Memory B cell (primary cell): Measurements from ENCODE around the gene ABCD3.

Source experiments
- ATAC-seq: fragments of 150-1000 bp; cut with Tn5 transposase; 2 replicates; pipeline ENCODE4 v1.10.0; 2021; ENCODE audit warnings: low read depth, mild to moderate bottlenecking, moderate library complexity
- DNase-seq, 2 donors: peaks; one replicate each; pipeline ENCODE4 v3.0.0; 2022; ENCODE audit warnings: low spot score in 2 of 2
- H3K27ac Mint-ChIP-seq: one replicate; pipeline ENCODE4 v1.8.0; 2022; ENCODE audit warnings: mild to moderate bottlenecking, moderate library complexity, mixed read lengths
- H3K27me3 Mint-ChIP-seq: one replicate; pipeline ENCODE4 v1.8.0; 2022; ENCODE audit warnings: mixed read lengths
- H3K36me3 Mint-ChIP-seq: one replicate; pipeline ENCODE4 v1.8.0; 2022; ENCODE audit warnings: mild to moderate bottlenecking, mixed read lengths
- H3K4me1 Mint-ChIP-seq: one replicate; pipeline ENCODE4 v1.8.0; 2022; ENCODE audit warnings: mixed read lengths
- H3K4me3 Mint-ChIP-seq: one replicate; pipeline ENCODE4 v1.8.0; 2022; ENCODE audit warnings: mild to moderate bottlenecking, moderate library complexity, mixed read lengths
- H3K9me3 Mint-ChIP-seq: one replicate; pipeline ENCODE4 v1.8.0; 2022; ENCODE audit warnings: mixed read lengths

Gene ABCD3

DNA sequence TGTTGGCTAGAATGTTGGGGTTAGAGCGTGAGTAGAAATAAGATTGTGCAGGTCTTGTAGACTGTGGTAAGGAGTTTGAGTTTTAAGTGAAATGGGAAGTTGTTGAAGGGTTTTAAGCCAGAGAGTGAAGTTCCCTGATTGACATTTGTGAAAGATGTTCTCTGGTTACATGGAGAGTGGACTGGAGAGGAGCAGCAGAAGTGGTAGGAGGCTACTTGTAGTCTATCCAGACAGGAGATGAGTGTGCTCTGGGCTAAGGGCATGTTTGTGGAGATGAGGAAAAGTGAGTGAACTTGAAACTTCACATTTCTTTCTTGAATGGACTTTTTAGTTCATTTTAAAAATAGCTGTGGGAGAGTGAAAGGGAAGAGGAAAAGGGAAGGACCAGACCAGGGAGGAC lies 86.4 kb downstream of the ABCD3 start:
- peak overlapping the region; percentile 1 for H3K27ac Mint-ChIP-seq
- peaks cover 5% of the 10 kb centered on the region for H3K4me1 Mint-ChIP-seq
- no peaks in the 10 kb centered on the region for H3K9me3 Mint-ChIP-seq
- no peak overlapping the region for H3K4me3 Mint-ChIP-seq
- no peak for DNase-seq
- no peak for ATAC-seq
- H3K27me3 Mint-ChIP-seq: no peaks in the 10 kb centered on the region
- peaks cover 41% of the 10 kb centered on the region for H3K36me3 Mint-ChIP-seq

GRCh38 chr1:94512816-94513215 lies 94.6 kb downstream of the ABCD3 start:
- H3K4me1 Mint-ChIP-seq: no peaks in the 10 kb centered on the region
- H3K27ac Mint-ChIP-seq: no peak overlapping the region
- H3K4me3 Mint-ChIP-seq: no peak overlapping the region

DNA sequence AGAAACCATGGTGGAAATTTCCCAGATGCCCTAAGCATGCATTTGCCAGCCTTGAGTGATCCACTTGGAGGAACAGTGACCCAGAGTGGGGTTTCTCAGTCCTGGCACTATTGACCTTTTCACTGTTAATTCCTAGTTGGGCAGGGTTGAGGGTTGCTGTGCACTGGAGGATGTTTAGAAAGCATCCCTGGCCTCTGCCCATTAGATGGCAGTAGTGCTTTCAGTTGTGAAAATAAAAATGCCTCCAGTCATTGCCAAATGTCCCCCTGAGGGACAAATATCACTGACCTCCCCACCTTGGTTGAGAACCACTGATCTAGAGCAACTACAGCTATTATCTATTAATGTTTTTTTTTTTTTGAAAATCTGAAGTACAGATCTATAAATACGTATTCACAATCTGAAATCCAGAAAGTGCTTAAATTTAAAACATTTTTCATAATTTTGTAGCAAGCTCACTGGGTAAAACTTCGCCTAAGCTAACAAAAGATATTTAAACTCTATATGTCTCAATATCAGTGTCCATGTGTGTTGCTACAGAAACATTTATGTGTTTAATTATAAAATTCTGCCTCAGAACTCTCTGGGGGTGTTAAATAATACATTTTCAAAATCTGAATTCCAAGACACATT lies 96.0 kb downstream of the ABCD3 start:
- no peak for ATAC-seq
- no peaks in the 10 kb centered on the region for H3K4me1 Mint-ChIP-seq
- no peaks in the 10 kb centered on the region for H3K27me3 Mint-ChIP-seq
- H3K4me3 Mint-ChIP-seq: no peak overlapping the region
- no peaks in the 10 kb centered on the region for H3K9me3 Mint-ChIP-seq
- peaks cover 15% of the 10 kb centered on the region for H3K36me3 Mint-ChIP-seq
- no peak for DNase-seq
- H3K27ac Mint-ChIP-seq: no peak overlapping the region

More at GRCh38 chr1:94512816-94513215, 94.6 kb downstream of the ABCD3 start:
- H3K27me3 Mint-ChIP-seq: no peaks in the 10 kb centered on the region
- ATAC-seq (no peak), DNase-seq (no peak)
- H3K9me3 Mint-ChIP-seq: no peaks in the 10 kb centered on the region
- H3K36me3 Mint-ChIP-seq: peaks cover 18% of the 10 kb centered on the region

DNA sequence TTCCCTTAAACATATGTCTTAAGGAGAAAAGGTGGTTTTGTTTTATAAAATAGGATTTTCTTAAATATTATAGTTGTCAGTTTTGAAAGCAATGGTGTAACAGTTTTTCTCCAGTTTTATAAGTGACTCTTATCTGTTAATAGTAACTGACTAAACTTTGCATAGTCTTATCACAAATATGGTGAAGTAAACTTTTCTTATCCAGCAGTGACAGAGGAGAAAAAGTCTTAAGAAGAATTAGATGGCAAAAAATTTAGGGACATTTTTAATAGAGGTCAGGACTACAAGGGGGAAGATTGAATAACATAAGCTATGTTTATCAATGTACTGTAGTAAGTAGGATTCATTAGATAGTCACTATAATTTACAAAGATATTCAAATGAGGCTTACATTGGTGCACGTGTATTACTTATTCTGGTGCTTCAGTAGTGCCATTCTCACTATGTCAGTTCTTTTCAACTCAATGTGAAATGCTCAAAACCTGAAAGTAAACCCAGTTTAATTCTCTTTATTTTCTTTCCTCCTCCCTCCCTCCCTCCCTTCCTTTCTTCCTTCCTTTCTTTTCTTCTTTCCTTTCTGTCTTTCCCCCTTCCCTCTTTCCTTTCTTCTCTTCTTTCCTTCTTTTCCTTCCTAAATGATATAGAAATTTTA lies 97.2 kb downstream of the ABCD3 start:
- Mint-ChIP-seq H3K27ac (no peak overlapping the region), H3K27me3 (no peaks in the 10 kb centered on the region), H3K36me3 (peaks cover 12% of the 10 kb centered on the region), H3K4me1 (no peaks in the 10 kb centered on the region), H3K9me3 (no peaks in the 10 kb centered on the region), H3K4me3 (no peak overlapping the region)
- DNase-seq (no peak), ATAC-seq (no peak)

GRCh38 chr1:94519351-94519750 lies 101.2 kb downstream of the ABCD3 start:
- Mint-ChIP-seq H3K9me3 (no peaks in the 10 kb centered on the region), H3K4me3 (no peak overlapping the region), H3K36me3 (peaks cover 9% of the 10 kb centered on the region), H3K27ac (no peak overlapping the region), H3K27me3 (no peaks in the 10 kb centered on the region), H3K4me1 (no peaks in the 10 kb centered on the region)
- no peak for ATAC-seq
- no peak for DNase-seq

GRCh38 chr1:94522304-94522703 lies 104.1 kb downstream of the ABCD3 start:
- Mint-ChIP-seq H3K4me1 (no peaks in the 10 kb centered on the region), H3K9me3 (no peaks in the 10 kb centered on the region), H3K27ac (no peak overlapping the region), H3K36me3 (peaks cover 7% of the 10 kb centered on the region), H3K27me3 (no peaks in the 10 kb centered on the region), H3K4me3 (no peak overlapping the region)
- ATAC-seq (no peak), DNase-seq (no peak)

GRCh38 chr1:94524531-94524930 lies 106.3 kb downstream of the ABCD3 start:
- H3K4me3 Mint-ChIP-seq: no peak overlapping the region
- no peak overlapping the region for H3K27ac Mint-ChIP-seq
- H3K9me3 Mint-ChIP-seq: no peaks in the 10 kb centered on the region
- no peaks in the 10 kb centered on the region for H3K27me3 Mint-ChIP-seq
- H3K4me1 Mint-ChIP-seq: no peaks in the 10 kb centered on the region
- no peak for ATAC-seq
- H3K36me3 Mint-ChIP-seq: peaks cover 3% of the 10 kb centered on the region
- DNase-seq: no peak

- no peaks in the 10 kb centered on the region for H3K36me3 Mint-ChIP-seq
- H3K4me1 Mint-ChIP-seq: no peaks in the 10 kb centered on the region
- DNase-seq (no peak), ATAC-seq (no peak)
- no peaks in the 10 kb centered on the region for H3K27me3 Mint-ChIP-seq
- H3K4me3 Mint-ChIP-seq: no peak overlapping the region
- no peaks in the 10 kb centered on the region for H3K9me3 Mint-ChIP-seq
- no peak overlapping the region for H3K27ac Mint-ChIP-seq
Observed at GRCh38 chr1:94526152-94526980, 108.2 kb downstream of the ABCD3 start.

DNA sequence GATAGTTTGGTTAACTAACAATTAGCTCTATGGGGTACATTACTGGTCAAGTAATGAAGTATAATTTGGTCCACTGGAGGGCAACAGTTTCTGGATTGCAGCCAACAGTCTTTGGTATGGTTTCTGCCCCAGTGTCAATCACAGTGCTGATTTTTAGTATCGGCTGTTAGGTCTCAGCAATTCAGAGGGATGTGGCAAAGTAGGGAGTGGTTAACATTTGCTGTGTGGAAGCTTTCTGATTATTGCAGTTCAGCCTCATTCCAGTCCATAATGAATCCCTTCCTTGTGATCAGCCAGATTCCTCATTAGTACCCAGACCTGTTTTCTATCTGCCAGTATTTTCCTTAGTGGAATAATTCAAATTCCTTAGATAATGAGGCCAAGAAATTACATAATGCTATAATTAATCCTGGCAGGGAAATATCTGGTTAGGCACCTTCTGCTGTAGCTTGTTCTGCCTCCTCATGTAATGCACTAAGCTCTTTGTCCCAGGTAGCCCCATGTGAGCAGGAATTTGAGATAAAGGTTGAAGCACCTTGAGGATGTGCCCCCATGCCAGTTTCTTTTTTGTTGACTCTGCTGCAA lies 109.3 kb downstream of the ABCD3 start:
- Mint-ChIP-seq H3K27me3 (no peaks in the 10 kb centered on the region), H3K36me3 (no peaks in the 10 kb centered on the region), H3K4me1 (no peaks in the 10 kb centered on the region), H3K4me3 (no peak overlapping the region), H3K9me3 (no peaks in the 10 kb centered on the region), H3K27ac (no peak overlapping the region)
- no peak for DNase-seq
- ATAC-seq: no peak

DNA sequence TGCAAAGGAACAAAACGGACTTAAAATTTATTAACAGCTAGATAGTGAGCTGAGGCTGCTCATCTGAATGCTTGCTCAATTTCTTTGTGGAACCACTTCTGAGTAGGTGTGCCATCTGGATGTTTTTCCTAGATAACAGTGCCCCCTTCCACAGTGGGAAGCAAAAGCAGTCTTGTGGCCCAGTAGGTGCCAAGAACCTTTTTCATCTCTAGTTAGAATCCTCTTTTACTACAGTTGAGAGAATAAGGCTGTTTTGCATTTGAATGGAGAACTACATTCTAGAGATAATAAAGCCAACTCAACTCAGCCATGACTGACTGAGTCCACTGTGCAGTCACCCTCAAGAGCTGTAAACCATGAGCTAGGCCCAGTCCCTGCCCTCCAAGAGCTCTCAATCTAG lies 110.1 kb downstream of the ABCD3 start:
- Mint-ChIP-seq H3K36me3 (no peaks in the 10 kb centered on the region), H3K4me3 (no peak overlapping the region), H3K4me1 (no peaks in the 10 kb centered on the region), H3K27ac (no peak overlapping the region), H3K27me3 (no peaks in the 10 kb centered on the region), H3K9me3 (no peaks in the 10 kb centered on the region)
- no peak for DNase-seq
- ATAC-seq: no peak

DNA sequence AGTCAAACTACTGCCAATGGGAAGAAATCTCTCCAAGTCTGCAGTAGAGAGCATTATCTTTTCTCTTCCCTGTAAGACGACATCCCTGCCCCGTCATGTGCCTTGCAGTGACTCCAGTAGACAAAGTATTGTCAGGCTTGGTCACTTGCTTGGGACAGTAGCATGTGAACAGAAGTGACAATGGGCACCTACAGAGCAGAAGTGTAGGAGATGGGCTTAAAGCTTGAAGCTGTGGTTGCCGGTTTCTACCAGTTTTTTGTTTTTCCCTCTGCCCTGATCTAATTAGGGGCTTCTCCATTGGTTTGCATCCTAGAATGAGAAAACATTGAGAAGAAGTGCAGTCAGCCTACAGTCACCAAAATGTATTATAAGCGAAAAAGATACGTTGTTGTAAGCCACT lies 110.6 kb downstream of the ABCD3 start:
- no peak for ATAC-seq
- H3K36me3 Mint-ChIP-seq: no peaks in the 10 kb centered on the region
- no peaks in the 10 kb centered on the region for H3K4me1 Mint-ChIP-seq
- no peak overlapping the region for H3K4me3 Mint-ChIP-seq
- H3K9me3 Mint-ChIP-seq: no peaks in the 10 kb centered on the region
- no peak overlapping the region for H3K27ac Mint-ChIP-seq
- no peaks in the 10 kb centered on the region for H3K27me3 Mint-ChIP-seq
- no peak for DNase-seq

DNA sequence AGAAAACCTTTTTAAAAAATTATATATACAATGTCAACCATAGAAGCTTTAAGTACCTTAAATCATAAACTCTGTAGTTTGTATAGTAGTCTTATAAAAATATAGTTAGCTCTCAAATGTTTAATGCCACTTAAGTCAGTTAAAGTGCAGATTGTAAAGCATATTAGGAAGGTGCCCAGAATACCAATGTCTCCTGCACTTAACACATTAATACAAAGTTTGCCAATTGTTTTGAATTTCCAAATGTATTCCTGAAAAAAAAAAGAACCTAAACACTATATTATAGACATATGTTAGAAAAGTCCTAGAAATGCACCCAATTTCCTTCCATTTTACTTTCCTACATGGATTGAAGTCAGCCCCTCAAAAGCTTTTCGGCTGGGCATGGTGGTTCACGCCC lies 111.2 kb downstream of the ABCD3 start:
- ATAC-seq: no peak
- H3K9me3 Mint-ChIP-seq: no peaks in the 10 kb centered on the region
- H3K27ac Mint-ChIP-seq: no peak overlapping the region
- no peak for DNase-seq
- H3K36me3 Mint-ChIP-seq: no peaks in the 10 kb centered on the region
- no peaks in the 10 kb centered on the region for H3K4me1 Mint-ChIP-seq
- peaks cover 1% of the 10 kb centered on the region for H3K27me3 Mint-ChIP-seq
- no peak overlapping the region for H3K4me3 Mint-ChIP-seq

DNA sequence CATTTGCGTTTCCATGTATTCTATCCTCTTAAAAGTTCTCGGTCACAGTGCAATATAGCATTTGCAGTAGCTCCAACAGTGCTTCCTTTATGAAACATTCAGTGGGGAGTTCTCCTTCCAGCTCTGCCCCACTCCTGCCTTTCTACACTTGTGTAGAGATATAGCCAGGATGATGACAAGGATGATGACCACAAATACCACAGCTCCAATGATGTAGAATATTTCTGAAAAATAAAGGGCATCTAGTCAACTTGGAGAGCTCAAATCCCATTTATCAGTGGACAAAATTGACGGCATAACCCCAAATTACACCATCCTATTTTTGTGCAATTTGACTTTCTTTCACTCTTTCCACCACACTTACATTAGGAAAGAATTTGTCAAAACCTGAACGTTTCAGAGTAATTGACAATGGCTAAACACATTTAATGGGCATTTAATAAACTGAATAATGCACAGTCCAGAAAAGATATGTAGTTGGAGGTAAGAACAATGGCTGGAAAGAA lies 112.2 kb downstream of the ABCD3 start:
- DNase-seq (no peak), ATAC-seq (no peak)
- no peaks in the 10 kb centered on the region for H3K9me3 Mint-ChIP-seq
- no peaks in the 10 kb centered on the region for H3K36me3 Mint-ChIP-seq
- no peak overlapping the region for H3K4me3 Mint-ChIP-seq
- no peaks in the 10 kb centered on the region for H3K4me1 Mint-ChIP-seq
- H3K27ac Mint-ChIP-seq: no peak overlapping the region
- peaks cover 3% of the 10 kb centered on the region for H3K27me3 Mint-ChIP-seq

DNA sequence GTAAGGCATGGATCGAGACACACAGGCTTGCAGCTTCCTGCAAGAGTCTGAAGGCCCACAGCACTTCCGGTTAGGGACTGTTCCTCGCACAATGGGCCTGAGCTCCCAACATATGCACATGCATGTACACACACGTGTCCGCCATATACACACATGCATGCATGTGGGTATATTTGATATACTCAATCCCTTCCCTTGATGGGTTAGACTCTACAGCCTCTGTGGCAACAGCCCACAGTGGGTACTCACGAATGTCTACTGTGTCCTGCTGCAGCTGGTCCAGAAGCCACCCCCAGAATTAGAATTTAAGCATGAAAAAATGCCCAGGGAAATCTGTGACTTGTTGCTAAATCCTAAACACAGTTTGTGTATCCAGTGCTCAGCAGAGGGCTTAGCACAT lies 113.5 kb downstream of the ABCD3 start:
- no peaks in the 10 kb centered on the region for H3K4me1 Mint-ChIP-seq
- H3K27ac Mint-ChIP-seq: no peak overlapping the region
- H3K4me3 Mint-ChIP-seq: no peak overlapping the region
- DNase-seq: no peak
- no peaks in the 10 kb centered on the region for H3K9me3 Mint-ChIP-seq
- ATAC-seq: no peak
- H3K36me3 Mint-ChIP-seq: no peaks in the 10 kb centered on the region
- peaks cover 5% of the 10 kb centered on the region for H3K27me3 Mint-ChIP-seq
